NCI-H1694 treated with DMSO at 0.1 percent for 48 hours (cell line): ENCODE results near the gene HOXA5.

Source experiments
- DNase-seq: peaks from one replicate; lab custom pipeline; 2025; lab: John Stamatoyannopoulos, UW

The HOXA5 gene

GRCh38 chr7:27148031-27148755 lies 4.7 kb upstream of the HOXA5 start:
- DNase-seq = no peak

DNA sequence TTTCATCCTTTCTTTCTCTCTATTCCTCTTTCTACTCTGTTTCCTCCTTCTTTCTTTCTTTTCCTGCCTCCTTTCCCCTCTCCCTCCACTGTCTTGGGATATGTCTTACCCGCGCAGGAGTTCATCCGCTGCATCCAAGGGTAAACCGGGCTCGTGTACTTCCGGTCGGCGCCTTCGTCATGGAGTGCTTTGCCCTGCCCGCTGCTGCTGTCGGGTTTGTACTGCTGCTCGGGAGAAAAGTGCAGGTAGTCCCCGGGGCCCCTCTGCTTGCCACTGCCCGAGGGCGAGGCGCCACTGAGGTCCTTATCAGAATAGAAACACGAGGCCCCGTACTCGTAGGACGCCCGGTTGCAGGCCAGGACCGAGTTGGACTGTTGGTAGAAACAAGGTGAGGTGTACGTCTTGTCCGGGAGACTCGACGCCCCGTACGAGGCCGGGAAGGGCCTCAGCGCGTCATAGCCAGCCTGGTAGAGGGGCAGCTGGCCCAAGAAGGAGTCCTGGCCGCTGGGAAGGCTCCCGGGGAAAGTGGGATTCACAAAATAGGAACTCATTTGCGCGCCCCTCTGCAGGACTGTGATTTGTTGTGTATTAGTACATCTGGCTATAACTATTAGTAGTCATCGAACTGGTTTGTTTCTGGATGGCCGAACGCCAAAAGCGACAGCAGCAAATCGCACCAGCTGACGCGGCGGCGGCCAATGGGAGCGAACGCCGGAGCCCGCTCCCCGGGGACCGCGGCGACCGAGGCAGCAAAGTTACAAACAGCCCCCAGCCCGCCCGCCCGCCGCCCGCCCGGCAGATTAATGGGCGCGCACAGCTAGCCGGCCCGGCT lies 3.9 kb upstream of the HOXA5 start, which contains the start of gene HOXA6:
HOXA6 (minus strand) TSS at position 576 of the 832 bp plus-strand sequence; CDS start at position 551, 25 bp downstream.
- no peak for DNase-seq

GRCh38 chr7:27146491-27147198 lies 3.2 kb upstream of the HOXA5 start:
- no peak for DNase-seq

GRCh38 chr7:27145914-27146412 lies 2.5 kb upstream of the HOXA5 start:
- no peak for DNase-seq

DNA sequence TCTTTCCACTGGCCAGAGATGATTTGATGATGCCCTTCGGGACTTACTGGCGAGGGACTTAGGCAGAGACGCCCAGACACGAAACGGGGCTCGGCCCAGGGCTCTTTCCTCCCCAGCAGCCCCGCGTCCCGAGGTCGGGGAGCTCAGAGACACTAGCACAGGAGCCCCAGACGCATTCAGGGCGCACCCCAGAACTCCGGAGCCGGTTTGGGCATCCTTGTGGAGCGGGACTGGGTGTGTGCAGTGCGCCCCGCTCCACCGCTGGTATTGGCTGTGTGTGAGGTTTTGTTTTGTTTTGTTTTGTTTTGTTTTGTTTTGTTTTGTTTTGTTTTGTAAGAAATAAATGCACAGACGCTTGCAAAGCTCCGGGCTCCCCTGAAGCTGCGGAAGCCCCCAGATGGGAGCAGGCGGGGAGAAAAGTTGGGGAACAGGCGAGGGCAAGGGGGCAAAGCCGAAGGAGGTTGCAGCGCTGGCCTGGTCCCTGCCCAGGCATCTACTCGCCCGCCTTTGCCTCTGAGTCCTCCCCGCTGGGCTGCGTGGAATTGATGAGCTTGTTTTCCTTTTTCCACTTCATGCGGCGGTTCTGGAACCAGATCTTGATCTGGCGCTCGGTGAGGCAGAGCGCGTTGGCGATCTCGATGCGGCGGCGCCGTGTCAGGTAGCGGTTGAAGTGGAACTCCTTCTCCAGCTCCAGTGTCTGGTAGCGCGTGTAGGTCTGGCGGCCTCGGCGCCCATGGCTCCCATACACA lies 1.9 kb upstream of the HOXA5 start:
- DNase-seq = no peak

GRCh38 chr7:27144781-27145164 lies 1.3 kb upstream of the HOXA5 start:
- no peak for DNase-seq

- no peak for DNase-seq
Observed at GRCh38 chr7:27143950-27144780, 684 bp upstream of the HOXA5 start.

DNA sequence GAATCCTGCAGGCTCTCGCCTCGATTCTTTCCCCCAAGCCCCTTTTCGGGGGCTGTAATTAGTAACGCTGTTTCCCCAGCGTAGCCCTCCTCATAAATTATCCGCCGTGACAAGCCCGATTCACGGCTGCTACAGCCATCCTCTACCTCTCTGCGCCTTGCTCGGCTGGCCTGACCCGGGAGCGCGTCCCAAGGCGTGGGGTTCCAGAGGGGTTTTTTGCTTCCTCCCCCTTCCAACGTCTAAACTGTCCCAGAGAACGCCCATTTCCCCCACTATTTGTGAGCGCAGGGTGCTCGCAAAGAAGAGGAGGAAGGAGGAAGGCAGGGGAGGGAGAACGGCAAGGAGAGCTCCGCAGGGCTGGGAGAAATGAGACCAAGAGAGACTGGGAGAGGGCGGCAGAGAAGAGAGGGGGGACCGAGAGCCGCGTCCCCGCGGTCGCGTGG lies 880 bp downstream of the HOXA5 start:
- no peak for DNase-seq

- no peak for DNase-seq
Observed at GRCh38 chr7:27141923-27142579, 1.4 kb downstream of the HOXA5 start.

GRCh38 chr7:27141137-27141922 lies 2.2 kb downstream of the HOXA5 start:
- DNase-seq = no peak

- DNase-seq = no peak
Observed at GRCh38 chr7:27140126-27140857, 3.2 kb downstream of the HOXA5 start.

GRCh38 chr7:27139334-27140125 lies 4.0 kb downstream of the HOXA5 start:
- DNase-seq = no peak

DNA sequence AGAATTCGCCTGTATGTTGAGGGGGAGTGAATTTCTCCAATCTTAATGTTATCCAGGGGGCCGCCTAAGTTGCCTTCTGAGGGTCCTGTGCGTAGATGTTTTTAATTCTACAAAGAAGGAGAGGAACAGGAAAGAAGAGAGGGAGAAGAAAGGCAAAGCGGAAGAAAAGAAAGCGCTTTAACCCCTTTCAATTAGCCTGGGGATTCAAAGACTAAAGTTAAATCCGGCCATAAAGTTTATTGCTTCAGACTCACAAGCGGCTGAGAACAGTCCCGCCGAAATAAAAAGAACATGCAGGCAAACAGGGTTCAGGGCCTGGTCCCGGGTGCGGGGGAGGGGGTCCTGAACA lies 4.5 kb downstream of the HOXA5 start:
- DNase-seq = no peak

- no peak for DNase-seq
Observed at GRCh38 chr7:27138472-27138871, 5.0 kb downstream of the HOXA5 start.

DNA sequence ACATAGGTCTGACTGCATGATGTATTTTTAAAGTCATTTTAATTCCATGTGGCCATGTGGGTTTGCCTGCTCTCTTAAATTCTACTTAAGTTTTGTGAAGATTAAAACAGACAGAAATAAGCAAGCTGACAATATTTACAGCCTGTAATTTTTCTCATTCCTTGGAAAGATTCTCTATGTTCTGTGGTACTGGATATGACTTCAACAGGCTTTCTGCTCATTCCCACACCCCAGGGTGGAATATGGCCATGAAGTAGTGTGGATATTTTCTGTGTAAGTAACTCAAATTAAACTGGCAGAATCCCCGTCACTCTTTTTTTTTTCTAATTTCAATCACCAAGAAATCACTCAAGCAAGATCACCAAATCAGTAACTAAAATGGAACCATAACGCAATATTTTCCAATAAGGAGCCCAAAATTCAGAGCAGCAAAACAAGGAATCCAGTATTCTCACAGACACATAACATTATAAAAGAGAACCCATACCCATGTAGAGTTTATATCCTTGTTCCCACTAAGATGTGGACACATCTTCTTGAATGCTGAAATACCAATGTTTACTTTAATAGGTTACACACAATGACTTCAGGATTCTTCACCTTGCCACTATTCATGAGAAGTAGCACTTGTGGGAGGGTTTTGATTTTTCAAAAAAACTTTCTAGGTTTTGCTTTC lies 5.7 kb downstream of the HOXA5 start:
- DNase-seq = no peak

DNA sequence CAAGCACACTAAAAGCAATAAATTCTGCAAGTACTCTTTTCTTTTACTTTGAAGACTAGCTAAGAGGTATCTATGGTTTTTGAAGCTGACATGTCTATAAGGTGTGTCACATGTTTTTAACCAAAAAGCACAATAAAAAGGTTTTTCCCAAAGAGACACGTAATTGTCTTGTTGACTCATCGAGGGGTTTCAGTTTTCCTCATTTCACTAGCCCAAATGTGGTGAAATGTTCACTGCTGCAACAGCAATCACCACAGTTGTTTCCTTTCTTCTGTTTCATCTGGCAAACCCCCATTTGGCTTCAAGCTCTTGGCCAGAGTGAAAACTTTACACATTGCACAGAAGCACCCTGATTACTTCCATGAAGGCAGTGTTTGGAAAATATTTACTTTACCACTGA lies 9.1 kb downstream of the HOXA5 start:
- DNase-seq = no peak
